Gastrocnemius medialis (tissue), 4 donors: ENCODE measurements around the gene RHOT1. TPM values are rescaled to one million over a fixed set of nuclear protein-coding genes. Genes with fewer than 3 reads are reported as not detected.
"Not testable (repeated sequence)": the region's sequence is repeated elsewhere in the genome, so short reads cannot be mapped to it uniquely, and the experiment has no call there.

Source experiments
- ATAC-seq, 2 donors: fragments of 150-250 bp; one replicate each; pipeline ENCODE4 v1.9.1; 2016
- DNase-seq, 2 donors: peaks; one replicate each; pipeline ENCODE4 v3.0.0-alpha.2; 2019
- H3K27ac ChIP-seq, 4 donors: fragments of 200-600 bp; sonication (generic); 1 replicate in 1 of 4; 2 replicates in 3 of 4; pipeline ENCODE4 v1.5.1; 2016 to 2018; ENCODE audit warnings: mild to moderate bottlenecking in 2 of 4, moderate library complexity in 1 of 4
- H3K27me3 ChIP-seq, 3 donors: fragments of 200-600 bp; sonication (generic) in 2 of 3; 1 replicate in 1 of 3; 2 replicates in 2 of 3; pipeline versions ENCODE4 v1.5.1 to v1.6.0; 2016 to 2019; ENCODE audit warnings: mild to moderate bottlenecking in 1 of 3, moderate library complexity in 1 of 3
- H3K36me3 ChIP-seq, 2 donors: fragments of 200-600 bp; sonication (generic) in 1 of 2; one replicate each; pipeline ENCODE4 v1.5.1; 2017 to 2018
- H3K4me1 ChIP-seq, 2 donors: fragments of 200-600 bp; sonication (generic) in 1 of 2; one replicate each; pipeline ENCODE4 v1.5.1; 2016 to 2017; ENCODE audit warnings: mild to moderate bottlenecking in 2 of 2
- H3K4me3 ChIP-seq, 4 donors: fragments of 200-600 bp; sonication (generic) in 3 of 4; 1 replicate in 1 of 4; 2 replicates in 3 of 4; pipeline ENCODE4 v1.5.1; 2016 to 2019; ENCODE audit warnings: mild to moderate bottlenecking in 2 of 4
- H3K9me3 ChIP-seq, 3 donors: fragments of 200-600 bp; sonication (generic) in 2 of 3; 1 replicate in 1 of 3; 2 replicates in 2 of 3; pipeline ENCODE4 v1.5.1; 2016 to 2019
- CTCF ChIP-seq, 5 experiments: fragments of 450-650 bp in 3 of 5; fragments of 200-600 bp in 2 of 5; sonication (generic) in 2 of 5; IDR thresholded peaks in 4 of 5; conservative IDR thresholded peaks in 1 of 5; 1 replicate in 4 of 5; 2 replicates in 1 of 5; pipeline ENCODE4 v1.5.1; 2016 to 2019; ENCODE audit warnings: antibody characterized with exemption in 5 of 5, mild to moderate bottlenecking in 3 of 5, moderate library complexity in 3 of 5
- POLR2A ChIP-seq, 2 donors: fragments of 450-650 bp; IDR thresholded peaks; one replicate each; pipeline ENCODE4 v1.6.1; 2017; ENCODE audit warnings: antibody characterized with exemption in 2 of 2, mild to moderate bottlenecking in 2 of 2, moderate library complexity in 2 of 2
- in situ Hi-C, 4 donors: fragments of 200-750 bp; cut with MboI; loops; one replicate each; pipeline versions ENCODE4 v1.15.0 to v1.8.0; 2017; ENCODE audit warnings: low sequenced_read_pairs in 4 of 4
- intact Hi-C: fragments of 100-400 bp; cut with DNase I; formaldehyde crosslinking; loops from one replicate; pipeline ENCODE4 v1.15.1; 2023; ENCODE audit warnings: low total_unique reads
- total RNA-seq, 4 donors: library from RNA; depleted of rRNA; stranded (reverse); fragments of >200 nt; gene quantifications; one replicate each; pipeline versions ENCODE4 v1.1.0 to v1.2.3, GENCODE V29; 2016

RHOT1 gene
- total RNA-seq, 4 donors from 2014 or later = 30.8 to 67.5 (median 36.2) TPM

- H3K4me1 ChIP-seq = peaks cover 0 to 10% of the 10 kb centered on the region in 2 donors
- ATAC-seq (no peak), DNase-seq (no peak)
- no peaks in the 10 kb centered on the region for H3K36me3 ChIP-seq
- intact Hi-C loops = no loop called here
- TF ChIP-seq CTCF (IDR thresholded peaks at IDR 0.05 in 4 of 5, conservative IDR thresholded peaks at IDR 0.05 in 1 of 5) (no peak), POLR2A (IDR thresholded peaks at IDR 0.05) (no peak)
- no peaks in the 10 kb centered on the region for H3K27me3 ChIP-seq
- H3K27ac ChIP-seq = no peak overlapping the region
- H3K4me3 ChIP-seq = no peak overlapping the region
- no peaks in the 10 kb centered on the region for H3K9me3 ChIP-seq
- in situ Hi-C loops = no loop called here
Observed at GRCh38 chr17:32102646-32103186, 39.6 kb upstream of the RHOT1 start.

DNA sequence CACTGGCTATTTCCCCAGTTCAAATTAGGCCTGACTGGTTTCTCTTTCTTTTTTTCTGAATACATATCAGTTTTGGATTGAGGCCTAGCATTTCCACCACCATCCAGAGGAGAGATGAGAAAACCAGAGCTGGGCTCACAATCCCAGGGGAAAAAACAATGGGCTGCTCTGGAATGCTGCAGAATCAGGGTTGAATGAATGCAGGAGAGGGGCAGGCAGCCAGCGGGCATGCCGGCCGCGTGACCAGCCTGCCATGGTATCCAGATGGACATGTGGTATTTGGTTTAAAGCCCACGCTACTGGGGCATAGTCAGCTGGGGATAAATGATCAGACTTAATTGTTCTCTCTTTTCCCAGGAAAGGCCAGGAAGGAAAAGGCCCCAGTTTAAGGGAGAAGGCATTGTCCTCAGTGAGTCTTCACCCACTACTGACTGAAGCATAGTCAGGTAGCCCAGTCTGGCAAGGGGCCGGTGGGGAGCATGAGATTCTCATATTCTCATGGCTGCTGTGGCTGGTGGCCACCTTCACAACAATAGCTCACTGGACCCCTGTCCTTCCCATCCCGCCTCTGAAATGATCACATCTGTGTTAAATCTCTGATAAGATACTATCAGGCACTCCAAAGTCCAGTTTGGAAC, 38.7 kb upstream of the RHOT1 start:
- Histone ChIP-seq H3K9me3 (no peaks in the 10 kb centered on the region), H3K27ac (no peak overlapping the region), H3K4me1 (peaks cover 0 to 11% of the 10 kb centered on the region in 2 donors), H3K27me3 (no peaks in the 10 kb centered on the region), H3K4me3 (no peak overlapping the region), H3K36me3 (no peaks in the 10 kb centered on the region)
- TF ChIP-seq POLR2A (IDR thresholded peaks at IDR 0.05) (no peak), CTCF (IDR thresholded peaks at IDR 0.05 in 4 of 5, conservative IDR thresholded peaks at IDR 0.05 in 1 of 5) (no peak)
- DNase-seq = no peak
- intact Hi-C loops = no loop called here
- in situ Hi-C loops = no loop called here
- ATAC-seq = no peak

GRCh38 chr17:32104158-32104557, 38.1 kb upstream of the RHOT1 start:
- ATAC-seq (no peak), DNase-seq (no peak)
- H3K4me1 ChIP-seq = peaks cover 0 to 11% of the 10 kb centered on the region in 2 donors
- no peaks in the 10 kb centered on the region for H3K9me3 ChIP-seq
- no peak overlapping the region for H3K4me3 ChIP-seq
- intact Hi-C loops (no loop called here), in situ Hi-C loops (no loop called here)
- H3K36me3 ChIP-seq = no peaks in the 10 kb centered on the region
- TF ChIP-seq POLR2A (IDR thresholded peaks at IDR 0.05) (no peak), CTCF (IDR thresholded peaks at IDR 0.05 in 4 of 5, conservative IDR thresholded peaks at IDR 0.05 in 1 of 5) (no peak)
- no peaks in the 10 kb centered on the region for H3K27me3 ChIP-seq
- H3K27ac ChIP-seq = no peak overlapping the region

DNA sequence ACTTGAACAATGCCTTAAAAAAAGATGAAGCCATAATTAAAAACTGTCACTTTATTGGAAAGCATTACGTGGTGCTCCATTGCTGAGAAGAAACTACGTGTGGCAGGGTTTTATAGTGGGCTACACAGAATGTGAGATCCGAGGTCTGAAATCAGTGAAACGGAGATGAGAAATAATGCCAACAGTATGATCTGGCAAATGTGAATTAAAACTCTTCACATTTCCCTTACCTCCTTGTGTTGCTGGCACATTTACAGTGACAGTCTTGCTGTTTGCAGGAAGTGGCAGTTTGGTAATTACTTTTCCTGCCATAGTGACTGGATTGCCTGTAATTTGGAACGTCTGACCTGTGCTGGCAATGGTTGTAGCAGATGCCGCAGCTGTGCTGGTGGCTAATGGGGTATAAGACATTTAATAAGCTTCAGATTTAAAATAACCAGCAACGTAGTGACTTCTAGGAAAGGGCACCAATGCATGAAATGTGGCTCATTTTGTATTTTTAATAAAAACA, 35.8 kb upstream of the RHOT1 start:
- H3K9me3 ChIP-seq, H3K36me3 ChIP-seq, DNase-seq, H3K27ac ChIP-seq, H3K4me3 ChIP-seq, ATAC-seq, H3K27me3 ChIP-seq, in situ Hi-C loops, intact Hi-C loops: not testable (repeated sequence)
- peaks cover 3 to 14% of the 10 kb centered on the region in 2 donors for H3K4me1 ChIP-seq

GRCh38 chr17:32107194-32107593, 35.1 kb upstream of the RHOT1 start:
- in situ Hi-C loops, H3K36me3 ChIP-seq, H3K27me3 ChIP-seq, intact Hi-C loops, H3K27ac ChIP-seq, DNase-seq, H3K4me3 ChIP-seq, H3K9me3 ChIP-seq, ATAC-seq: not testable (repeated sequence)
- H3K4me1 ChIP-seq = peaks cover 8 to 19% of the 10 kb centered on the region in 2 donors
